Adipocyte (in vitro differentiated cells): ENCODE results near the gene NOP14.

Experiments
- DNase-seq: peaks from one replicate; pipeline ENCODE4 v3.0.0-alpha.2; 2015; ENCODE audit warnings: low read depth
- H3K27me3 ChIP-seq: replicated peaks from 2 replicates; pipeline ENCODE4 v1.7.0; 2013; ENCODE audit warnings: mild to moderate bottlenecking, low read length, moderate library complexity; ENCODE audit not compliant: control insufficient read depth, insufficient read depth
- H3K36me3 ChIP-seq: 2 replicates; pipeline ENCODE4 v1.7.0; 2013; ENCODE audit warnings: low read length, mild to moderate bottlenecking, moderate library complexity; ENCODE audit not compliant: control insufficient read depth, insufficient read depth, severe bottlenecking
- H3K4me1 ChIP-seq: 2 replicates; pipeline ENCODE4 v1.7.0; 2013; ENCODE audit warnings: mild to moderate bottlenecking, low read length, moderate library complexity; ENCODE audit not compliant: control insufficient read depth, insufficient read depth
- H3K4me3 ChIP-seq: 2 replicates; pipeline ENCODE4 v1.7.0; 2013; ENCODE audit warnings: mild to moderate bottlenecking, low read length, moderate library complexity
- H3K9ac ChIP-seq: 2 replicates; pipeline ENCODE4 v1.7.0; 2013; ENCODE audit warnings: mild to moderate bottlenecking, low read length, moderate library complexity
- H3K9me3 ChIP-seq: 2 replicates; pipeline ENCODE4 v1.7.0; 2013; ENCODE audit warnings: mild to moderate bottlenecking, low read length, moderate library complexity; ENCODE audit not compliant: control insufficient read depth

Gene NOP14

DNA sequence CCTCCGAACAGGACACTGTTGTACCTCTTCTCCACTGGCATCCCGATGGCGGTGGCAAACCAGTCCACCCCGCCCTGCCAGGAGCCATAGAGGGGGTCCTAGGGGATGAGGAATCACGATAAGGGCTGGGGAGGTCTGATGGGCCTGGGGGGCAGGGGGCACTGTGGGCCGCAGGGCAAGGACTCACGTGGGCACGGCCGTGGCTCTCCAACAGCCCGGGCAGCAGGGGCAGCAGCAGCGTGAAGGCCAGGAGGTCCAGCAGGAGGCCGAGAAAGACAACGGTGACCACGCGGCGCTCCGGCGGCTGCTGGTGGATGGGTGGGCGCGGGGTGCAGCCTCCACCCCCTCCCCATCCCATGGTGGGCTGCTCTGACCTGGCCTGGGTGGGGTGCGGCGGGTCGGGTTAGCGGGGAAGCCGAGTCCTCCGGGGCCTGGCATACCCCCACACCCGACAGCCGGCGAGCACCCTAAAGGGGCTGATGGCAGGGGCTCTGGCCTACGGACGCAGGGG lies 29.6 kb downstream of the NOP14 start:
- H3K27me3 ChIP-seq, result no peaks in the 10 kb centered on the region
- no peak for DNase-seq
- H3K4me3 ChIP-seq, result peak overlapping the region; percentile 77
- H3K9me3 ChIP-seq, result no peaks in the 10 kb centered on the region
- peaks cover 24% of the 10 kb centered on the region for H3K4me1 ChIP-seq
- peak overlapping the region; percentile 75 for H3K9ac ChIP-seq
- H3K36me3 ChIP-seq, result peaks cover 46% of the 10 kb centered on the region

DNA sequence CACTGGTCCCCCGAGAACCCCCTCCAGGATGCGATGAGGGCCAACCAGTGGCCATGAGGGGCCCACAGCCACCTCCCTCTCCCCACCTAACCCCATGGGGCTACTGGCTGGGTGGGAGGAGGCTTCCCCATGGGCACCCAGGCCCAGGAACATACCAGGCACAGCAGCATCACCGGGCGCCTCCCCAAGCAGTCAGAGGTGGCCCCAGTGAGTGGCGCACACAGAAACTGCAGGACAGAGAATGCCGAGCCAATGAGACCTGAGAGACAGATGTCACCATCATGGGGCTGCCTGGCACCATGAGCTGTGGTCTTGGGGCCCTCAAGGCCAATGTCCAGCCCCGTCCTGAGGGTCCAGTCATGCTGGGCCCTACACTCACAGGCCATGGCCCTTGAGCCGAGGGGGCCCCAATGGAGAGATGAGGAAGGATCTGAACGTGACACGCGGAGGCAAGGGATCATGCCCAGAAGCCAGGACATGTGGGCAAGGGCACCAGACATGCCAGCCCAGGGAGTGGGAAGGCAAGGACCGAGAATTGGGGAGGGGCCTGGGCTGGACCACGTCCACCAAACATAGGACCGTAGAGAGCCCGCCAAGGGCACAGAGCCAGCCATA lies 30.1 kb downstream of the NOP14 start:
- peaks cover 24% of the 10 kb centered on the region for H3K4me1 ChIP-seq
- H3K4me3 ChIP-seq, result peak overlapping the region; percentile 77
- H3K27me3 ChIP-seq, result no peaks in the 10 kb centered on the region
- no peaks in the 10 kb centered on the region for H3K9me3 ChIP-seq
- H3K9ac ChIP-seq, result peak overlapping the region; percentile 75
- no peak for DNase-seq
- peaks cover 46% of the 10 kb centered on the region for H3K36me3 ChIP-seq

DNA sequence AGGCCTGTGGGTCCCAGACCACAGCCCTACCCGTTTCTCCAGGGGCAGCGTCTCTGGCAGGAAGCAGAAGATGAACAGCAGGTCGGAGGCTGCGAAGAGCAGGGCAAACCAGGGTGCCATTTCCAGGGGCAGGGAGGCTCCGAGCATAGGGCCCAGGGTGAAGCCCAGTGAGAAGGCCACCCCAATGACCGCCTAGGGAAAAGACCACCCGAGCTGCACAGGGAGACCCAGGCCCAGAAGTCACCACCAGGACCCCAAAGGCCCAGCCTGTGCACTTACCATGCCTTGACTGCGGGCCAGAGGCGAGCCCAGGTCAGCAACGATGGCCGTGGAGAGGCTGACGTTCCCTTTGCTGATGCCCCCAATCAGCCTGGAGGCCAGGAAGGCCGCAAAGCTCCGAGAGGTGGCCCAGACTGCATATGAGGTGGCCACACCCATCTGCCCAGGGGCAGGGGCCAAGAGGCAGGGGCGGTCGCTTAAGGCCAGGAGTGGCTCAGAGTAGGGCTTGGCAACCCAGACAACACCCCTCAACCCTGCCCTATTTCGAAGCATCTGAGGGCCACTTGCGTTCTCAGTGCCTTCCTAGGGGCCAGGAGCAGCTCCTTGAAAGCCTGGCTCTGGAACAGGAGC lies 30.8 kb downstream of the NOP14 start:
- DNase-seq, result no peak
- H3K36me3 ChIP-seq, result peaks cover 46% of the 10 kb centered on the region

DNA sequence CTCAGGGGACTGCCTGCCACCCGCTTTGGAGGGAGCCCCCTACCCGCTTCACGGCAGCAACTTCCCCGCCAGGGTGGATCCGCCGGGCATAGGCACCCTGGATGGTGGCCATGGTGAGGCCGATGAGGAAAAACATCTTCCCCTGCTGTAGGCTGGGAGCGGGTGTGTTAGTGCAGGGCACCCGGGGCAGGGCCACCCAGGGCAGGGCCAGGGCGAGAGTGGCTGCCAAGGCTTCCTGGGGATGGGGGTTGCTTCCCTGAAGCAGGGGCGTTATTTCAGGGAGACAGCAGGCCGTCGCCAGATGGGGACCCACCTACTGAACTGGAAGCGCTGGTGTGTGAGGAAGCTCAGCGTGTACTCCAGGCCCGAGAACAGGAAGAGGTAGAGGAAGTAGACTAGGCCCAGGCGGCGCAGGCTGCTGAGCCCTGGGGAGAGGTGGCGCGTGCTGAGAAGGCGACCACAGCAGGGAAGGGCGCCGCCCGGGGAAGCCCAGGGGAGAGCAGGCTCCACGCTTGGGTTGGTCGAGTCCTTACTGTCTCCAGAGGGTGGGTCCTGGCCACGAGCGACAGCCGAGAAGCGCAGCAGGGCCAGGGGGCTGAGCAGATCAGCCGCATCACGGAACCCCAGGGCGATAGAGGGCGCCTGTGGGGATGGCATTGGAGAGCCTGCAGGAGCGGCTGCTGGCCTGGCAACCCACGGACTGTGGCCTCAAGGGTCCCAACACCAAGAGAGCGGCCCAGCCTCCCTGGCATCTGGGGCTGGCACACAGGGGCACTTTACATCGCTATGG lies 31.5 kb downstream of the NOP14 start:
- DNase-seq, result no peak
- H3K36me3 ChIP-seq, result peaks cover 47% of the 10 kb centered on the region

More for the DNA sequence above, 30.8 kb downstream of the NOP14 start:
- Histone ChIP-seq H3K9me3 (no peaks in the 10 kb centered on the region), H3K4me1 (peaks cover 21% of the 10 kb centered on the region), H3K27me3 (no peaks in the 10 kb centered on the region), H3K9ac (no peak overlapping the region), H3K4me3 (no peak overlapping the region)

DNA sequence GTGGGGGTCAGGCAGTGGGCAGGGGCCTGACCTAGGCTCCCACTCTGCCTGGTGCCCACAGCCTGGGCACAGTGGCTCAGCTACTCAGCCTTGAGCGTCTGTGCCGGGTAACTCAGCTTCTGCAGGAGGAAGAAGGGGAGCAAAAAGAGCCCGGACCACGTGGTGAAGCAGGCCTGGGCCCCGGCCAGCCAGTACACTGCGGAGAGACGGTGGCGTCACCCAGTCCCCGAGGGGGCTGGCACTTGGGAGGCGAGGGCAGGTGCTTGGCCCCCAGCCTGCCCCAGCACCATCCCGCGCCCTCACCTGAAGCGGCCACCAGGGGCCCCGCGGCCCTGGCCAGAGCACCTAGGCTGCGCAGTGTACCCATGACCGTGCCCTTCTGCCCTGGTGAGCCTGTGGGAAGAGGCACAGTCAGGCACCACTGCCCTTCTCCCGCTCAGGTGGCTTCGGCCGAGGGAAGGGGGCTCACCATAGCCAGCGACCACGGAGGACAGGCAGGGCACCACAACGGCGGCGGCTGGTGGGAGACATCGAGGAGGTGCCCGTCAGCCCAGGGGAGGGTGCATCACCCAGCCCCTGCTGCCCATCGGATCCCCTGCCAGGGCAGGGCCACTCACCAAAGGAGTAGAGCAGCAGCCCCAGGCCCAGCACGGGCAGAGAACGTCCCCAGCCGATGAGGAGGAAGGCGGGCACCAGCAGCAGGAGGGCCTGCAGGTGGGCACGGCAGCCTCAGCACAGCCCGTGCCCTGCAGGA lies 32.3 kb downstream of the NOP14 start:
- DNase-seq, result no peak
- H3K36me3 ChIP-seq, result peaks cover 51% of the 10 kb centered on the region
- H3K4me1 ChIP-seq, result peaks cover 7% of the 10 kb centered on the region
- H3K9ac ChIP-seq, result no peak overlapping the region
- no peaks in the 10 kb centered on the region for H3K9me3 ChIP-seq
- H3K4me3 ChIP-seq, result no peak overlapping the region
- no peaks in the 10 kb centered on the region for H3K27me3 ChIP-seq

More for the DNA sequence above, 31.5 kb downstream of the NOP14 start:
- no peak overlapping the region for H3K4me3 ChIP-seq
- no peaks in the 10 kb centered on the region for H3K9me3 ChIP-seq
- no peak overlapping the region for H3K9ac ChIP-seq
- no peaks in the 10 kb centered on the region for H3K27me3 ChIP-seq
- peaks cover 14% of the 10 kb centered on the region for H3K4me1 ChIP-seq

DNA sequence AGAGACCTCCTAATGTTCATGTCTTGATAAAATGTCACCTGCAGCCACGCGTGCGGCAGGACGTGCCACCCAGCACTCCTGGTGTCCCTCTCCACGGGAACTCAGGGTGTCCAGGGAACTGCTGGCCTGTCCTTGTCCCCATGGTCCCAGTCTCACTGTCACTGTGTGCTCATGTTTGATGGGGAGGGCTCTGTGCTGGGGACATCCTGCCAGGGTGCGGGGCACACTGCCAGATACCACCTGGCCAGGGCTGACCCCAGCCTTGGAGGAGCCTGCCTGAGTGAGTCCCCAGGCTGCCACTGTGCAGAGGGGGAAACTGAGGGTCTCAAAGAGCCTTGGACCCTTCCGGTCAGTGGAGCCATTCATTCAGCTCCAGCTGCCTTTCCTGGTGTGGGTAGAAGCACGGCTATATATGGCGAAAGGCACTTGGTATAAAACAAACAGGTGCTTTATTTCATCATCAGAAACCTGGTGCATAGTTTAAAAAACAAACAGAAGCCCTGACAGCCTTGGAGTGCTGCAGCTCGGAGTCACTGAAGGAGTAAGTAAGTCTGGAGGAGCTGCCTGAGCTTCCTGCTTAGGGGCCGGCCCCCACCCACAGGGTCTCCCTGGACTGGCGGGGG lies 33.0 kb downstream of the NOP14 start:
- Histone ChIP-seq H3K27me3 (no peaks in the 10 kb centered on the region), H3K9me3 (no peaks in the 10 kb centered on the region), H3K9ac (no peak overlapping the region), H3K36me3 (peaks cover 52% of the 10 kb centered on the region), H3K4me3 (no peak overlapping the region), H3K4me1 (no peaks in the 10 kb centered on the region)
- DNase-seq, result no peak

DNA sequence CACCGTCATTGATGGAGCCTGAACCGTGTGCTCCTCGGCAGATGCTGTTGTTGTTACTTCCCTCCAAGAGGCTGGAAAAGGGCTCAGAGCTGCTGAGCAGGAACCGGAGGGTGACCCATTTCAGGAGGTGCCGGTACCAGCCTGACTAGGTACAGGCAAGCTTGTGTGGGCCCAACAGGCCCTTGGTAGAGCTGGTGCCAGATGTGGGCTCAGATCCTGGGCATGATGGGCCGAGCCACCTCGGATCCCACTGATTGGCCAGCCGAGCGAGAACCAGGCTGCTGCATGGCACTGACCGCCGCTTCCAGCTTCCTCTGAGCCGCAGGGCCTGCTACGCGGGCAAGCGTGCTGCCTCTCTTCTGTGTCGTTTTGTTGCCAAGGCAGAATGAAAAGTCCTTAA lies 33.7 kb downstream of the NOP14 start:
- Histone ChIP-seq H3K9ac (no peak overlapping the region), H3K36me3 (peaks cover 60% of the 10 kb centered on the region), H3K4me1 (no peaks in the 10 kb centered on the region), H3K4me3 (no peak overlapping the region), H3K27me3 (no peaks in the 10 kb centered on the region), H3K9me3 (no peaks in the 10 kb centered on the region)
- no peak for DNase-seq

DNA sequence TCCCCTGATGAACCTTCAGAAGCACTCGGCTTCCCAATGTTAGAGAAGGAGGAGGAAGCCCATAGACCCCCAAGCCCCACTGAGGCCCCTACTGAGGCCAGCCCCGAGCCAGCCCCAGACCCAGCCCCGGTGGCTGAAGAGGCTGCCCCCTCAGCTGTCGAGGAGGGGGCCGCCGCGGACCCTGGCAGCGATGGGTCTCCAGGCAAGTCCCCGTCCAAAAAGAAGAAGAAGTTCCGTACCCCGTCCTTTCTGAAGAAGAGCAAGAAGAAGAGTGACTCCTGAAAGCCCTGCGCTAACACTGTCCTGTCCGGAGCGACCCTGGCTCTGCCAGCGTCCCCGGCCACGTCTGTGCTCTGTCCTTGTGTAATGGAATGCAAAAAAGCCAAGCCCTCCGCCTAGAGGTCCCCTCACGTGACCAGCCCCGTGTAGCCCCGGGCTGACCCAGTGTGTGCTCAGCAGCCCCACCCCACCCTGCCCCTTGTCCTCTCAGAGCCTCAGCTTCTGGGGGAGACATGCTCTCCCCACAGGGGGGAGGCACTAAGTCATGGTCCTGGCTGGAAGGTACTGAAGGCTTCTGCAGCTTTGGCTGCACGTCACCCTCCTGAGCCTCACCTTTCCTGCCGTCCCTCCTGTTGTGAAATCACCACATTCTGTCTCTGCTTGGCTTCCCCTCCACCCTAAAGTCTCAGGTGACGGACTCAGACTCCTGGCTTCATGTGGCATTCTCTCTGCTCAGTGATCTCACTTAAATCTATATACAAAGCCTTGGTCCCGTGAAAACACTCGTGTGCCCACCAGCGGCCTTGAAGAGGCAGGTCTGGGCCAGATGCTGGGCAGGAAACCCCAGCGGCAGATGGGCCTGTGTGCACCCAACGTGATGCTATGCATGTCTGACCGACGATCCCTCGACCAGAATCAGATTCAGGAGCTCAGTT lies 34.7 kb downstream of the NOP14 start:
- peaks cover 70% of the 10 kb centered on the region for H3K36me3 ChIP-seq
- no peaks in the 10 kb centered on the region for H3K27me3 ChIP-seq
- DNase-seq, result no peak
- H3K4me3 ChIP-seq, result no peak overlapping the region
- H3K9me3 ChIP-seq, result no peaks in the 10 kb centered on the region
- H3K9ac ChIP-seq, result no peak overlapping the region
- no peaks in the 10 kb centered on the region for H3K4me1 ChIP-seq

DNA sequence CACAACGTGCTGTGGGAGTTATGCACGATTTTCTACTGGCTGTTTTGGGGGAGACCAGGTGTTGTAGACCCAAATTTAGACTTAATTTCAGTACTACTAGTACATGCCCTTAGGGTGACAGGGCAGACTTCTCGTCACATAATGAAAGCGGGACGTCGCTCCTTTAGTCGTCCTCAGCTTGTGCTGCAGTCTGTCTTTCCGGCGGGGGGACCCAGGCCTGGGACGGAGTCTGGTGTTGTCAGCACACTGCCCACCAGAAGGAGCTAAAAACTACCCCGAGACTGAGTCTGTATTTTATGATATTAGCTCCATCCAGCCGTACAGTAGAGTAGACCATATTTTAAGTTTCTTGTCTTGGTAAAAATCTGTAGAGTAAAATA lies 35.5 kb downstream of the NOP14 start:
- Histone ChIP-seq H3K9me3 (no peaks in the 10 kb centered on the region), H3K36me3 (peaks cover 76% of the 10 kb centered on the region), H3K9ac (no peak overlapping the region), H3K4me1 (peaks cover 2% of the 10 kb centered on the region), H3K4me3 (no peak overlapping the region), H3K27me3 (no peaks in the 10 kb centered on the region)
- no peak for DNase-seq
